ENCODE results near the gene CCDC88C.

GRCh38 chr14:91456283-91456682, 38.7 kb upstream of the CCDC88C start:
- TF ChIP-seq POLR2A (IDR thresholded peaks at IDR 0.05): no peak
- TF ChIP-seq, protein P1, sequence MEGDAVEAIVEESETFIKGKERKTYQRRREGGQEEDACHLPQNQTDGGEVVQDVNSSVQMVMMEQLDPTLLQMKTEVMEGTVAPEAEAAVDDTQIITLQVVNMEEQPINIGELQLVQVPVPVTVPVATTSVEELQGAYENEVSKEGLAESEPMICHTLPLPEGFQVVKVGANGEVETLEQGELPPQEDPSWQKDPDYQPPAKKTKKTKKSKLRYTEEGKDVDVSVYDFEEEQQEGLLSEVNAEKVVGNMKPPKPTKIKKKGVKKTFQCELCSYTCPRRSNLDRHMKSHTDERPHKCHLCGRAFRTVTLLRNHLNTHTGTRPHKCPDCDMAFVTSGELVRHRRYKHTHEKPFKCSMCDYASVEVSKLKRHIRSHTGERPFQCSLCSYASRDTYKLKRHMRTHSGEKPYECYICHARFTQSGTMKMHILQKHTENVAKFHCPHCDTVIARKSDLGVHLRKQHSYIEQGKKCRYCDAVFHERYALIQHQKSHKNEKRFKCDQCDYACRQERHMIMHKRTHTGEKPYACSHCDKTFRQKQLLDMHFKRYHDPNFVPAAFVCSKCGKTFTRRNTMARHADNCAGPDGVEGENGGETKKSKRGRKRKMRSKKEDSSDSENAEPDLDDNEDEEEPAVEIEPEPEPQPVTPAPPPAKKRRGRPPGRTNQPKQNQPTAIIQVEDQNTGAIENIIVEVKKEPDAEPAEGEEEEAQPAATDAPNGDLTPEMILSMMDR (IDR thresholded peaks at IDR 0.05): no peak
